GM21717 (cell line): Measurements from ENCODE around the gene KIAA1549.

ENCODE experiments used
- ATAC-seq: cut with Tn5 transposase; IDR thresholded peaks from one replicate; pipeline ENCODE4 v1.9.1; 2021; ENCODE audit warnings: mild to moderate bottlenecking, moderate library complexity; ENCODE audit not compliant: unreplicated experiment

The KIAA1549 gene

GRCh38 chr7:138886501-138886917 is 94.7 kb downstream of the KIAA1549 start:
- ATAC-seq = peak; percentile 92

- ATAC-seq = no peak
Measured at GRCh38 chr7:138885383-138886147, 95.6 kb downstream of the KIAA1549 start.

GRCh38 chr7:138882249-138882648 is 98.9 kb downstream of the KIAA1549 start:
- ATAC-seq = no peak

GRCh38 chr7:138881579-138882188 is 99.5 kb downstream of the KIAA1549 start:
- no peak for ATAC-seq

GRCh38 chr7:138880881-138881578 is 100.2 kb downstream of the KIAA1549 start:
- no peak for ATAC-seq

GRCh38 chr7:138879356-138879755 is 101.8 kb downstream of the KIAA1549 start:
- ATAC-seq = no peak

GRCh38 chr7:138878856-138879255 is 102.3 kb downstream of the KIAA1549 start:
- no peak for ATAC-seq

GRCh38 chr7:138878051-138878450 is 103.1 kb downstream of the KIAA1549 start:
- no peak for ATAC-seq

- no peak for ATAC-seq
Measured at GRCh38 chr7:138876326-138876725, 104.9 kb downstream of the KIAA1549 start.

- no peak for ATAC-seq
Measured at GRCh38 chr7:138875794-138876193, 105.4 kb downstream of the KIAA1549 start.

GRCh38 chr7:138873220-138873892 is 107.8 kb downstream of the KIAA1549 start:
- no peak for ATAC-seq

- ATAC-seq = no peak
Measured at GRCh38 chr7:138872576-138872975, 108.6 kb downstream of the KIAA1549 start.

- no peak for ATAC-seq
Measured at GRCh38 chr7:138871814-138872090, 109.4 kb downstream of the KIAA1549 start.

GRCh38 chr7:138871065-138871813 is 110.0 kb downstream of the KIAA1549 start:
- no peak for ATAC-seq

- no peak for ATAC-seq
Measured at GRCh38 chr7:138869353-138869752, 111.8 kb downstream of the KIAA1549 start.

- ATAC-seq = no peak
Measured at GRCh38 chr7:138868711-138869110, 112.5 kb downstream of the KIAA1549 start.

- ATAC-seq = no peak
Measured at GRCh38 chr7:138867744-138868143, 113.4 kb downstream of the KIAA1549 start.

GRCh38 chr7:138866353-138866752 is 114.8 kb downstream of the KIAA1549 start:
- no peak for ATAC-seq

GRCh38 chr7:138865843-138866242 is 115.3 kb downstream of the KIAA1549 start:
- no peak for ATAC-seq

GRCh38 chr7:138864667-138865066 is 116.5 kb downstream of the KIAA1549 start:
- ATAC-seq = no peak

- no peak for ATAC-seq
Measured at GRCh38 chr7:138863931-138864330, 117.3 kb downstream of the KIAA1549 start.
